ENCODE results near the gene NEURL1B.

Gene NEURL1B

DNA sequence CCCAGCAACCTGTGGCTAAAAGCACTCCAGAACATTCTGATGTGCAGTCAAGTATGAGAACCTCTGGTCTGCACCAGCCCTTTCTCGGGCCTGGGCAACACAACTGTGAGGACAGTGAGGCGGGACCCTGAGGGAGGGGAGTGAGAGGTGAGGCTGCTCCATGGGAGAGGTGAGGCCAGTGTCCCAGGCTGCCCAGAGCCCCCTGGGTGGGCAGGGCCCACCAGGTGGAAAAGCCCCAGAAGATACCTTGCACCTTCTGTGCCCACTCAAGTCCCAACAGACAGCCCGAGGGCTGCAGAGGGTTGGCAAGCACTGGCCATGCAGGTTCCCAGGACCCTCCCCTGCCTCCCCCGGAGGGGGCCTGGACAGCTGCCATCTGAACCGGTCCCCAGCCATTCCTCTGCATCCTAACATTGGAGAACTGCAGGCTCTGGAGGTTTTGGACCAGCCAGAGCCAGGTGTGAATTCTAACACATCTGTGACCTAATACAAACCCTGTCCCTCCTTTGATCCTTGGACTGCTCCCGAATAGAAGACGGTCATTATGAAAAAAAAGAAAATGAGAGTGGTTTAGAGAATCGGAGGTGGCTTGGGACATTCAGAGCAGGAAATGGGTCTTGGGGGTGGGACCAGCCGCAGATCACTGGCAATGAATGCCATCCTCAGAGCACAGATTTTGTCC, 72.9 kb downstream of the NEURL1B start:
- Mint-ChIP-seq H3K4me3 (no peak overlapping the region), H3K27me3 (ENCODE audit: low read depth, poor library complexity) (peaks cover 34% of the 10 kb centered on the region), H3K4me1 (peaks cover 7% of the 10 kb centered on the region), H3K36me3 (ENCODE audit: low read depth) (no peaks in the 10 kb centered on the region), H3K27ac (no peak overlapping the region), H3K9me3 (no peaks in the 10 kb centered on the region)
- DNase-seq, result no peak
- TF ChIP-seq, protein P1, sequence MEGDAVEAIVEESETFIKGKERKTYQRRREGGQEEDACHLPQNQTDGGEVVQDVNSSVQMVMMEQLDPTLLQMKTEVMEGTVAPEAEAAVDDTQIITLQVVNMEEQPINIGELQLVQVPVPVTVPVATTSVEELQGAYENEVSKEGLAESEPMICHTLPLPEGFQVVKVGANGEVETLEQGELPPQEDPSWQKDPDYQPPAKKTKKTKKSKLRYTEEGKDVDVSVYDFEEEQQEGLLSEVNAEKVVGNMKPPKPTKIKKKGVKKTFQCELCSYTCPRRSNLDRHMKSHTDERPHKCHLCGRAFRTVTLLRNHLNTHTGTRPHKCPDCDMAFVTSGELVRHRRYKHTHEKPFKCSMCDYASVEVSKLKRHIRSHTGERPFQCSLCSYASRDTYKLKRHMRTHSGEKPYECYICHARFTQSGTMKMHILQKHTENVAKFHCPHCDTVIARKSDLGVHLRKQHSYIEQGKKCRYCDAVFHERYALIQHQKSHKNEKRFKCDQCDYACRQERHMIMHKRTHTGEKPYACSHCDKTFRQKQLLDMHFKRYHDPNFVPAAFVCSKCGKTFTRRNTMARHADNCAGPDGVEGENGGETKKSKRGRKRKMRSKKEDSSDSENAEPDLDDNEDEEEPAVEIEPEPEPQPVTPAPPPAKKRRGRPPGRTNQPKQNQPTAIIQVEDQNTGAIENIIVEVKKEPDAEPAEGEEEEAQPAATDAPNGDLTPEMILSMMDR (IDR thresholded peaks at IDR 0.05), result no peak

DNA sequence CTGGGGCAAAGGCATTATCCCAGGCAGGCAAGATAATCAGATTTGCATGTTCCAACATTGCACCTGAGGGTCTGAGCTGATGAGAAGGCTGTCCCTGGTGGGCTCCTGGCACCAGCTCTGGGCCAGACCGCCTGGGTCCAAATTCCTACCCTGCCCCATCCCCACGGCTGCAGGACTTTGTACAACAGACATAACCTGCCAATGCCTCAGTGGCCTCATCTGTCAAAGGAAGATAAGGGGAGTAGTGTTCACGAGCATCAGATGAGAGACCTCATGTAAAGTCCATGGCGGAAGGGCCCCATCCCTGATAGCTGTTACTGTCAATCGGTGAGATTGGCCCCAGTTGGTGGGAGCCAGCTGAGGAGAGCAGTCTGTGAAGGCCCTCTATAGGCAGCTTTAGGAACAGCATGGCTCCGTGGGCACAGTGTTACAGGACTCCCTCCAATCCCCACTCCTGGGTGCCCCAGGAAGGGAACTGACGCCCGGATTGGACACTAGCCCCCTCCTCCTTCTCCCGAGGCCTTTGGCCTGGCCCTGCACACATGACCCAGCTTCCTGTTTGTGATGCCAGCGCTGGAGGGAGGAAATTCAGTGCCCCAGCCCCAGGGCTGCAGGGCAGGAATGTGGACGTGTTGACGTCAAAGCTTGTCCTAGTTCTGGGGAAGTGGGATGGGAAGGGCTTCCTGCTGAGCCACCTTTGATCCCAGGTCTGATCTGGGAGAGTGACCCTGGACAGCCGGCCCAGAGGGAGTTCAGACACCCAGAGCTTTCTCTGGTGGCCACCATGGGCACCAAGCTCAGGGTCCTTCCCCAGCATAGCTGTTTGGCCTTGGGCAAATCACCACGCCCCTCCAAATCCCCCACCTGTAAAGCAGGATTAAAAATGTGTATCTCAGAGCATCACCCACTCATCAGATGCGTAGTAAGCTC, 73.7 kb downstream of the NEURL1B start:
- Mint-ChIP-seq H3K4me3 (no peak overlapping the region), H3K36me3 (ENCODE audit: low read depth) (no peaks in the 10 kb centered on the region), H3K27ac (no peak overlapping the region), H3K9me3 (no peaks in the 10 kb centered on the region), H3K27me3 (ENCODE audit: low read depth, poor library complexity) (peaks cover 32% of the 10 kb centered on the region), H3K4me1 (peaks cover 7% of the 10 kb centered on the region)
- DNase-seq, result peak; percentile 82
- TF ChIP-seq, protein P1 (IDR thresholded peaks at IDR 0.05), result peak; percentile 96

DNA sequence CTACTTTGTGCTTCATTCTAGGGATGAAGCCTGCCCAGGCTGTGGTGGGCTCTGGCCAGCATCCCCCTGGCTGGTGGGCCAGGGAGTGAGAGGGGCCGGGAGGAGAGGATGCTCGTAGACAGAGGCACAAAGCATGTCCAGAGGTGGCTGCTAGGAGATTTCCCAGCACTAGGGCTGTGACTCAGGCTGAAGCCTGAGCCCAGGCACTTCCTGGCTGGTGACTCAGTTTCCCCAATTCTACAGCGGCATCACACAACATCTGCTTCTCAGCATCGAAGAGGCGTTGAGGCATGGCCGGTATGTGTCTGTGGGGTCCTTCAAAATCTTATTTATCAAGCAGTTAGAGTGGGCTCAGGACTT, 74.3 kb downstream of the NEURL1B start:
- Mint-ChIP-seq H3K27ac (no peak overlapping the region), H3K4me1 (peaks cover 7% of the 10 kb centered on the region), H3K27me3 (ENCODE audit: low read depth, poor library complexity) (peaks cover 32% of the 10 kb centered on the region), H3K4me3 (no peak overlapping the region), H3K9me3 (no peaks in the 10 kb centered on the region), H3K36me3 (ENCODE audit: low read depth) (no peaks in the 10 kb centered on the region)
- DNase-seq, result no peak
- TF ChIP-seq, protein P1 (IDR thresholded peaks at IDR 0.05), result no peak

DNA sequence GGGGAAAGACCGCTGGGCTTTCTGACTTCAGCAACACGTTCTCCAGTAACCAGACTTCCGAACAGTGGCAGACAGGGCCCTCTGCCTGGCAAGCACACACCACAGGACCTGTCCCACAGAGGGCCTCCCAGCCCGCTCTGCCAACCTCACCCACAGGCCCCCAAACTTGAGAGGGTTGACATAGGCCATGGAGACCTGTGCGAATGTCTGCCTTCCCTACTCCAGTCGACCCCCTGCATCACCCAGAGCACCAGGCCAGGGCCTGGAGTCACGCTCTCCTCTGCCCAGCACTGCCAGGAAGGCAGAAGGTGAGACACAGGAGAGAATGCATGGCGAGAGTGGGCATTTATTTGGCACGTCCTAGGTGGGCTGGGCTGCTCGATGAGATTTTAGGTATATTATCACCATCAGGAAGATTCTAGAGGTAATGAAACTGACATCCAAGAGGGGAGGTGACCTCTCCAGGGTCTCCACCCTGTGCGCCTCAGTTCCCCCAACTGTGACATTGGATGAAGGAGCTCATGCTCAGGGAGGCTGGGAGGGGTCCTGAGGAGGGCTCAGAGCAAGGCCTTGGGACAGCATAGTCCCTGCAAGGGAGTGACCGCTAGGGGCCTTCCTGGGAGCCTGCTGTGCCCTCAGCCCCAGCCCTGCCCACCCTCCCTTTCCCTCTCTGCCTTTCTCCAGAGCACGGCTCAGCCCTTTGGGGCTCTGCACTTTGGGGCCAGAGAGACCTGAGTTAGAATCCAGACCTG, 75.0 kb downstream of the NEURL1B start:
- peaks cover 33% of the 10 kb centered on the region for H3K27me3 Mint-ChIP-seq (ENCODE audit: low read depth, poor library complexity)
- TF ChIP-seq, protein P1 (IDR thresholded peaks at IDR 0.05), result no peak
- H3K4me1 Mint-ChIP-seq, result peaks cover 7% of the 10 kb centered on the region
- no peaks in the 10 kb centered on the region for H3K9me3 Mint-ChIP-seq
- no peak for DNase-seq
- no peak overlapping the region for H3K4me3 Mint-ChIP-seq
- H3K27ac Mint-ChIP-seq, result no peak overlapping the region
- no peaks in the 10 kb centered on the region for H3K36me3 Mint-ChIP-seq (ENCODE audit: low read depth)

DNA sequence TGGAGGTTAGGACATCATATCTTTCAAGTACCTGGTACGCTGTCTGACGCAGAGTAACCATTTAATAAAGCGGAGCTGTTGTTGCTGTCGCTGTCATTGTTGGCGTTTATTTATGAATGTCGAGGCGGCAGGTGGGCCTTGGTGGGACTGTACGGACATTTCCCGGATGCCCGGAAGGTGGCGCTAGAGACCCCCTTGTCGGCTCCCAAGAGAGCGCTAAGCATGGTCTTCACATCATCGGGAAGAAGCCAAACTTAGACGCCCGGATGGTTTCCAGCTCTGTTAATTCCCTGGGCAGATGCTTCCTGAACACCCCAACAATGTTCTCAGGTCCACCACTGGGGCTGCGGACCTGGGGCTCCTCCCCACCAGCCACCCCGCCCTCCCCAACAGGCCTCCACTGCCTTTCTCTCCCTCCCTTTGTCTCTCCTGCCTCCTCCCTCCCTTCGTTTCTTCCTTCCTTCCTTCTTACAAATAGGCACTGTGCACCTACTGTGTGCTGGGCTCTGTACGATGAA, 75.8 kb downstream of the NEURL1B start:
- H3K9me3 Mint-ChIP-seq, result no peaks in the 10 kb centered on the region
- H3K27me3 Mint-ChIP-seq (ENCODE audit: low read depth, poor library complexity), result peaks cover 30% of the 10 kb centered on the region
- no peaks in the 10 kb centered on the region for H3K36me3 Mint-ChIP-seq (ENCODE audit: low read depth)
- TF ChIP-seq, protein P1 (IDR thresholded peaks at IDR 0.05), result peak; percentile 88
- peak; percentile 91 for DNase-seq
- no peak overlapping the region for H3K4me3 Mint-ChIP-seq
- peaks cover 7% of the 10 kb centered on the region for H3K4me1 Mint-ChIP-seq
- H3K27ac Mint-ChIP-seq, result no peak overlapping the region

All from nephron progenitor cell (in vitro differentiated cells).